HG02884 (cell line): Measurements from ENCODE around the gene CLDN24.

Experiments
- ATAC-seq: cut with Tn5 transposase; IDR thresholded peaks from one replicate; pipeline ENCODE4 v1.9.1; 2021; ENCODE audit warnings: mild to moderate bottlenecking, moderate library complexity; ENCODE audit not compliant: unreplicated experiment

The CLDN24 gene

GRCh38 chr4:183323295-183323694 is 1.1 kb upstream of the CLDN24 start:
- no peak for ATAC-seq

GRCh38 chr4:183321516-183321915 is 710 bp downstream of the CLDN24 start:
- ATAC-seq = no peak

GRCh38 chr4:183321079-183321478 is 1.1 kb downstream of the CLDN24 start:
- no peak for ATAC-seq

GRCh38 chr4:183320211-183321059 is 1.8 kb downstream of the CLDN24 start, which contains the start of gene CLDN22:
Gene CLDN22 (minus strand): TSS chr4:183320276. CDS start chr4:183320218, 58 bp downstream.
- ATAC-seq = no peak

GRCh38 chr4:183318656-183319055 is 3.6 kb downstream of the CLDN24 start:
- no peak for ATAC-seq

- no peak for ATAC-seq
Observed at GRCh38 chr4:183314806-183315205, 7.4 kb downstream of the CLDN24 start.

- ATAC-seq = no peak
Observed at GRCh38 chr4:183314336-183314735, 7.9 kb downstream of the CLDN24 start.

GRCh38 chr4:183312841-183313240 is 9.4 kb downstream of the CLDN24 start:
- no peak for ATAC-seq

- no peak for ATAC-seq
Observed at GRCh38 chr4:183306811-183307210, 15.4 kb downstream of the CLDN24 start.

- no peak for ATAC-seq
Observed at GRCh38 chr4:183304538-183304937, 17.7 kb downstream of the CLDN24 start.

- no peak for ATAC-seq
Observed at GRCh38 chr4:183304067-183304466, 18.2 kb downstream of the CLDN24 start.

GRCh38 chr4:183303301-183303700 is 18.9 kb downstream of the CLDN24 start:
- no peak for ATAC-seq

- ATAC-seq = no peak
Observed at GRCh38 chr4:183300655-183301054, 21.6 kb downstream of the CLDN24 start.

- no peak for ATAC-seq
Observed at GRCh38 chr4:183300070-183300469, 22.2 kb downstream of the CLDN24 start.

GRCh38 chr4:183299464-183299863 is 22.8 kb downstream of the CLDN24 start:
- no peak for ATAC-seq

- peak; percentile 74 for ATAC-seq
Observed at GRCh38 chr4:183297675-183298074, 24.6 kb downstream of the CLDN24 start.

GRCh38 chr4:183295711-183296110 is 26.5 kb downstream of the CLDN24 start:
- no peak for ATAC-seq

- ATAC-seq = no peak
Observed at GRCh38 chr4:183291070-183291469, 31.2 kb downstream of the CLDN24 start.

- ATAC-seq = no peak
Observed at GRCh38 chr4:183289688-183290087, 32.5 kb downstream of the CLDN24 start.

GRCh38 chr4:183288955-183289354 is 33.3 kb downstream of the CLDN24 start:
- ATAC-seq = no peak

GRCh38 chr4:183287677-183288076 is 34.5 kb downstream of the CLDN24 start:
- no peak for ATAC-seq

- ATAC-seq = no peak
Observed at GRCh38 chr4:183287309-183287659, 34.9 kb downstream of the CLDN24 start.
